ENCODE data around the gene PBX1. TPM values are rescaled to one million over a fixed set of nuclear protein-coding genes. Genes with fewer than 3 reads are reported as not detected.

Gene PBX1
- total RNA-seq, 2 experiments from 2014 or later: 0.11 to 0.51 TPM

- H3K9me3 Mint-ChIP-seq: no peaks in the 10 kb centered on the region
- H3K27me3 Mint-ChIP-seq: no peaks in the 10 kb centered on the region
- POLR2A ChIA-PET: no interaction called here
- H3K4me3 Mint-ChIP-seq: no peak overlapping the region
- H3K4me1 Mint-ChIP-seq: no peaks in the 10 kb centered on the region
- DNase-seq: no peak
- no peaks in the 10 kb centered on the region for H3K36me3 Mint-ChIP-seq
- no peak for ATAC-seq (ENCODE audit: low read depth)
- no peak overlapping the region for H3K27ac Mint-ChIP-seq
These were observed 64.8 kb downstream of the PBX1 start for GRCh38 chr1:164623805-164624204.

GRCh38 chr1:164624400-164624799, 65.4 kb downstream of the PBX1 start:
- H3K27me3 Mint-ChIP-seq: no peaks in the 10 kb centered on the region
- POLR2A ChIA-PET: no interaction called here

GRCh38 chr1:164625004-164625617, 66.1 kb downstream of the PBX1 start:
- Mint-ChIP-seq H3K27ac (no peak overlapping the region), H3K9me3 (no peaks in the 10 kb centered on the region), H3K4me1 (no peaks in the 10 kb centered on the region), H3K4me3 (no peak overlapping the region), H3K36me3 (no peaks in the 10 kb centered on the region), H3K27me3 (no peaks in the 10 kb centered on the region)
- ATAC-seq (ENCODE audit: low read depth): no peak
- no peak for DNase-seq
- POLR2A ChIA-PET: no interaction called here

More at GRCh38 chr1:164624400-164624799, 65.4 kb downstream of the PBX1 start:
- Mint-ChIP-seq H3K36me3 (no peaks in the 10 kb centered on the region), H3K4me1 (no peaks in the 10 kb centered on the region), H3K9me3 (no peaks in the 10 kb centered on the region), H3K27ac (no peak overlapping the region), H3K4me3 (no peak overlapping the region)
- no peak for DNase-seq
- no peak for ATAC-seq (ENCODE audit: low read depth)

- Mint-ChIP-seq H3K4me1 (no peaks in the 10 kb centered on the region), H3K36me3 (no peaks in the 10 kb centered on the region), H3K27me3 (no peaks in the 10 kb centered on the region), H3K27ac (no peak overlapping the region), H3K4me3 (no peak overlapping the region), H3K9me3 (no peaks in the 10 kb centered on the region)
- POLR2A ChIA-PET: no interaction called here
- DNase-seq (no peak), ATAC-seq (ENCODE audit: low read depth) (no peak)
These were observed 69.8 kb downstream of the PBX1 start for GRCh38 chr1:164628772-164629171.

GRCh38 chr1:164629971-164630370, 71.0 kb downstream of the PBX1 start:
- POLR2A ChIA-PET: no interaction called here
- no peak for ATAC-seq (ENCODE audit: low read depth)

GRCh38 chr1:164630626-164631396, 71.8 kb downstream of the PBX1 start:
- no peak for DNase-seq
- Mint-ChIP-seq H3K4me3 (no peak overlapping the region), H3K27me3 (no peaks in the 10 kb centered on the region), H3K36me3 (no peaks in the 10 kb centered on the region), H3K4me1 (no peaks in the 10 kb centered on the region), H3K27ac (no peak overlapping the region), H3K9me3 (no peaks in the 10 kb centered on the region)
- no peak for ATAC-seq (ENCODE audit: low read depth)
- POLR2A ChIA-PET: no interaction called here

More at GRCh38 chr1:164629971-164630370, 71.0 kb downstream of the PBX1 start:
- Mint-ChIP-seq H3K4me3 (no peak overlapping the region), H3K9me3 (no peaks in the 10 kb centered on the region), H3K27ac (no peak overlapping the region), H3K4me1 (no peaks in the 10 kb centered on the region), H3K36me3 (no peaks in the 10 kb centered on the region), H3K27me3 (no peaks in the 10 kb centered on the region)
- DNase-seq: no peak

- POLR2A ChIA-PET: no interaction called here
- ATAC-seq (ENCODE audit: low read depth) (no peak), DNase-seq (no peak)
- H3K9me3 Mint-ChIP-seq: no peaks in the 10 kb centered on the region
- H3K27me3 Mint-ChIP-seq: no peaks in the 10 kb centered on the region
- no peaks in the 10 kb centered on the region for H3K4me1 Mint-ChIP-seq
- no peak overlapping the region for H3K4me3 Mint-ChIP-seq
- no peaks in the 10 kb centered on the region for H3K36me3 Mint-ChIP-seq
- no peak overlapping the region for H3K27ac Mint-ChIP-seq
These were observed 72.8 kb downstream of the PBX1 start for GRCh38 chr1:164631751-164632150.

GRCh38 chr1:164633997-164634396, 75.0 kb downstream of the PBX1 start:
- Mint-ChIP-seq H3K9me3 (no peaks in the 10 kb centered on the region), H3K36me3 (no peaks in the 10 kb centered on the region), H3K27ac (no peak overlapping the region), H3K4me3 (no peak overlapping the region), H3K27me3 (no peaks in the 10 kb centered on the region), H3K4me1 (no peaks in the 10 kb centered on the region)
- POLR2A ChIA-PET: no interaction called here
- no peak for ATAC-seq (ENCODE audit: low read depth)
- DNase-seq: no peak

GRCh38 chr1:164635059-164635802, 76.2 kb downstream of the PBX1 start:
- DNase-seq: no peak
- no peaks in the 10 kb centered on the region for H3K27me3 Mint-ChIP-seq
- ATAC-seq (ENCODE audit: low read depth): no peak
- H3K9me3 Mint-ChIP-seq: no peaks in the 10 kb centered on the region
- H3K27ac Mint-ChIP-seq: no peak overlapping the region
- no peak overlapping the region for H3K4me3 Mint-ChIP-seq
- H3K36me3 Mint-ChIP-seq: no peaks in the 10 kb centered on the region
- no peaks in the 10 kb centered on the region for H3K4me1 Mint-ChIP-seq
- POLR2A ChIA-PET: no interaction called here

GRCh38 chr1:164635803-164636731, 77.1 kb downstream of the PBX1 start:
- POLR2A ChIA-PET: no interaction called here
- no peaks in the 10 kb centered on the region for H3K9me3 Mint-ChIP-seq
- DNase-seq (no peak), ATAC-seq (ENCODE audit: low read depth) (no peak)
- no peak overlapping the region for H3K4me3 Mint-ChIP-seq
- no peaks in the 10 kb centered on the region for H3K4me1 Mint-ChIP-seq
- no peaks in the 10 kb centered on the region for H3K27me3 Mint-ChIP-seq
- H3K36me3 Mint-ChIP-seq: no peaks in the 10 kb centered on the region
- no peak overlapping the region for H3K27ac Mint-ChIP-seq

GRCh38 chr1:164636757-164637156, 77.8 kb downstream of the PBX1 start:
- no peak overlapping the region for H3K27ac Mint-ChIP-seq
- H3K4me1 Mint-ChIP-seq: no peaks in the 10 kb centered on the region
- POLR2A ChIA-PET: no interaction called here
- no peak for ATAC-seq (ENCODE audit: low read depth)
- no peaks in the 10 kb centered on the region for H3K9me3 Mint-ChIP-seq
- H3K4me3 Mint-ChIP-seq: no peak overlapping the region
- no peaks in the 10 kb centered on the region for H3K27me3 Mint-ChIP-seq
- no peak for DNase-seq
- H3K36me3 Mint-ChIP-seq: no peaks in the 10 kb centered on the region

GRCh38 chr1:164637461-164638375, 78.7 kb downstream of the PBX1 start:
- no peaks in the 10 kb centered on the region for H3K36me3 Mint-ChIP-seq
- DNase-seq (no peak), ATAC-seq (ENCODE audit: low read depth) (no peak)
- no peaks in the 10 kb centered on the region for H3K27me3 Mint-ChIP-seq
- H3K27ac Mint-ChIP-seq: no peak overlapping the region
- no peak overlapping the region for H3K4me3 Mint-ChIP-seq
- H3K9me3 Mint-ChIP-seq: no peaks in the 10 kb centered on the region
- no peaks in the 10 kb centered on the region for H3K4me1 Mint-ChIP-seq
- POLR2A ChIA-PET: no interaction called here

Data from activated naive CD8-positive, alpha-beta T cell treated with anti-CD3 and anti-CD28 coated beads, Interleukin-2, amount 10 ng/mL, durations not matched to agents 7 days and 5 days (primary cell).